GM21576 (cell line): Measurements from ENCODE around the gene CHRM4.

ENCODE experiments used
- ATAC-seq: cut with Tn5 transposase; IDR thresholded peaks from one replicate; pipeline ENCODE4 v1.9.1; 2021; ENCODE audit warnings: mild to moderate bottlenecking, moderate library complexity; ENCODE audit not compliant: unreplicated experiment

CHRM4 gene

DNA sequence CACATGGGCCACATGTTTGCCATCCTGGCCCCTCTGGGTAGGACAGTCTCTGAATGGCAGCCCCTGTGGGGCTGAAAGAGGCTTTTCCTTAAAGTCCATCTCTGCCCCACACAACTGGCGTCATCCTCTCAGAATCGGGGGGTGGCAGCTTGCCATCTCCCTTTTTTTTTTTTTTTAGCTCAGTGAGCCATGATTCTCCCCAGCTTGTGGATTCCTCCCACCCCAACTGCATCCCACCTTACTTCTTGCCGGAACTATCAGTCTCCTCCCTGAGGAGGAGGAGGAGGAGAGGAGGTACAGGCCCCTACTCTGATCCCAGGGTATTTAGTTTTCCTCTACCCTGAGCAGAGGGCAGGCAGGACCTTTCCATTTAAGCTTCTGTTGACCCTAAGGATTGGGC lies 40.9 kb downstream of the CHRM4 start:
- no peak for ATAC-seq

DNA sequence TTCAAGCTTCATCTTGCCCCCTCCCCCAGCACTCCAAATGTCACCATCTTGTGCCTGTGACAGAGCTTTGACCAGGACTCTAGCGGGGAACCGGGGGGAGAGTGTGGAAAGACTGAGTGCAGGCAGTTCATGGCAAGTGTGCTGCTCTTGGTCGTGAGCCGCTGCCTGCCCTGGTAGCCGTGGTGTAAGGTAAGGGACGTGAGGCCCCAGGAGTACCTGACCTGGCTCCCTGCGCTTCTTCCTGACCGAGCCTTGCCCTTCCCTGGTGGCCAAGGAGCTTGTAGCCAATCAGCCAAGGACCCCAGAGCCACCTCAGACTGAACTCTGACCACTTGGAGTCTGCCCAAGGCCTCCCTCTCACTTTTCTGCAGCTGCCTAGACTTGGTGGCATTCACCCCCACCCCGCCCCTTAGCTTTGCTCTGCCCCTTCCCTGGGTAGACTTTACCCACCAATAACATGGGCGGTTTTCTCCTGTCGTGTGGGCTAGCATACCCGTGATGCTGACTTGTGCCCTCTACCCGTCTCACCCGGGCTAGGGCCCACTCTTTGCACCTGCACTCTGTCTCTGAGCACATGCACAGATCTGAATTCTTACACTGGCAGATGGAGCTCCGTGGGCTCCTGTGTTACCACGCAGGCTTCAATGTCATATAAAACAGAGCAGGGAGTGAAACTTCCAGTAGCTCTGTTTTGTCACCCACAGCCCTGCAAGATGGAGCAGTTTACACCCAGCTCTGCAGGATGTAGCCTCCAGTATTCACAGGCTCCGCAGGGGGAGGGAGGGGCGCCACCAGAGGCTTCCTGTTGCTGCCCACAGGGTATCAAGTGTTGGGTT lies 42.8 kb downstream of the CHRM4 start:
- ATAC-seq = no peak

- ATAC-seq = no peak
These were observed 43.8 kb downstream of the CHRM4 start for GRCh38 chr11:46347637-46348311.

GRCh38 chr11:46346886-46347636 lies 44.5 kb downstream of the CHRM4 start, which contains the start of gene DGKZ:
Gene DGKZ (plus strand): TSS chr11:46347463. CDS start chr11:46347660, 197 bp downstream.
- peak; percentile 60 for ATAC-seq

DNA sequence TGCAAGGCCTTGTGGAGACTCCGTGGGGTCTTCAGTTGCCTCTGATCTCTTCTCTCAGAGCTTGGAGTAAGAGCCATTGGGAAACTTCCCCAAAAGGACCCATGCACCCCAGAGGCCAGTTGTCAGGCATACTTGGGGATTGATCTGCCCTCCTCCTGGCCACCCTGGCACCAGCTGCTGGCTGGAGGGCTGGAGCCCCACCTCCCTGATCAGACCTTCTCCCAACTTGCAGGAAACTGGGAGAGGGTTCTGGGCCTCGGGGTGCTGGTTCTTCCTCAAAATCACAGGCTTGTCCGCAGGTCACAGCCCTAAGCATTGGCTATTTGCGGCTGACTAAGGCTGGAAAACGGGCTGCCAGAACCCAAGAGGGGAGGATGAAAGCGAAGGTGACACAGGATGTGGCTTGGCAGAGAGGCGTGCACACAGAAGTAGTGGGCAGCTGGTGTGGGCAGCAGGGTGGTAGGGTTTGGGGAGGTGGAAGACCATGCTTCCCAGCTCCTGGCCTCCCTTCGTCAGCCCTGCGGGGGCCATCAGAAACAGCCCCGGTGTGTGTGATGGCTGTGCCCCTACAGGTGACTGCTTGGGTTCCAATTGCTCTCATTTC lies 45.6 kb downstream of the CHRM4 start:
- no peak for ATAC-seq

- ATAC-seq = no peak
These were observed 46.4 kb downstream of the CHRM4 start for GRCh38 chr11:46345131-46345597.

- ATAC-seq = no peak
These were observed 48.1 kb downstream of the CHRM4 start for GRCh38 chr11:46343520-46343919.

DNA sequence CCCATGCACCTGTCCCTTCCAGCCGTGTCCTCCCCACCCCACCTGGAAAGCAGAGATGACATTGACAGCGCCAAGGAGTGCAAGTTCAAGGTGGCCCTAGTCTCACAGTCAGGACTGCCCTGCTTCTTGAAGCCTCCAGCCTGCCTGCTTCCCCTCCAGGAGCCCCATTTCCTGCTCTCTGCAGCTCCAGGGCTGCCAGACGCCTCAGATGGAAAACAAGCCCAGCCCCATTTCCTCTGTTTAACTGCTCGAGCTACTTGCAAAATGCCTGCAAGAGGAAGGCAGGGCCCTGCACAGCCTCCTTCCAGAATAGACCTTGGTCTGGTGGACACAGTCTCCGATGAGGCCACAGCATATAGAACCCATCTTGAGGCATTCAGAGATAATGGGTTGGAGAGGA lies 49.3 kb downstream of the CHRM4 start:
- ATAC-seq = no peak

DNA sequence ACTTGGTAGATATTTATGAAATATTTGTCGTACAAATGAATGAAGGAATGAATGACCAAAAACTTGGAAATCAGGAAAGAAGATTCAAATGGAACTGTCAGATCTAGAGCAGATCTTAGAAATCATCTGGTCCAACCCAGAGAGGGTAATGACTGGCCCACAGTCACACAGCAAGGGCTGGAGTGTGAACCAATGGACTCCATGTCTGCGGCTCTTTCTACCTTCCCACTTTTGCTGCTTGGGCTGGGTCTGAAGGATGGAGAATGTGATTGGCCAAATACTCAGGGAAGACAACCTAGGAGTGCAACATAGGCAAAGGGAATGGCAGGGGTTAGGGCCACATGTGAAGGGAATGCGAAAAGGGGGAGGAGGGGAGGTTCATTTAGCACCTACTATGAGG lies 50.1 kb downstream of the CHRM4 start:
- ATAC-seq = no peak

DNA sequence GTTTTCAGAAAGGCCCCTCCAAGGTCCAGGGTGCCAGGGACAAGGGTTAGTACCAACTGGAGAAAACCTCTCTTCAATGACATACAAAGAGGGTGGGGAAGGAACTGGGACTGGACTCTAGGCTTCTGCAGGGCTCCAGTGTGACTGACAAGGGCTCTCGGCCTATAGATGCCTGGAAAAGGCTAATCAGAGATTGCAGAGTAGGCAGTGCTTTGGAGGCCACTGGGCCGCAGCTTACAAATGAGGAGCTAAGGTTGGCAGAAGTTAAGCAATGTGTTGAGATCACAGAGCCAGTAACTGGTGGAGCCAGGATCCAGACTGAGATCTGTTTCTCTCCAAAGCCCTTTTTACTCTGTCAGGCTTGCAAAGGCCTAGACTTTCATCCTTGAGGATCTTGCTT lies 51.8 kb downstream of the CHRM4 start:
- ATAC-seq = no peak

DNA sequence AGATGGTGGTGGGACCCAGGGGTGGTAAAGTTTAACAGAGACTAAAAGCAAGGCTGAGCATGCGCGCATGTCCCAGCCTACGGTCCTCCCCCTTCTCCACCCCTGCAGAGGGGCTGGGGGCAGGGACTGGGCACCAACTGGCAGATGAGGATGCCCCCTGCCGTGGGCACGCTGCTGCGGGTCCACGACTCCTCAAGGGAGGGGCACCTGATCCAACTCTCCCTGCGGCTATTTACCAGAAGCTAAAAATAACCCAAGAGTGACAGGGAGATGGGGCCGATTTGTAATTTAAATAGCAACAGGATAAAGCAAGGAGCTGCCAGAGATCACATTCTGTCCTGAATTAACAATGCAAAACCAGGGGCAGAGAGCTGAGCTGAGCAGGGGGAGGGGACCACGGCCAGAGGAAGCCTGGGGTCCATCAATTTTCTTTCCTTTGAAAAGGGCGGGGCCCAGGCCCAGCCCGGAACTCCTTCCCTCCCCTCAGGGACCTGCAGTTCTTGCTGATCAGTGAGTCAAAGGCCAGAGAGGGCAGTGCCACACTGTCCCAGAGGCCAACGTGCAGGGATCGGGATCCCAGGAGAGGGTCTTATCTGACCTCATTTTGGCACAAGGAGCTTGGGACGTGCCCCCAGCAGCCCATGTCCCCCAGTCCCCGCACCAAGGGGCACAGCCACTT lies 52.4 kb downstream of the CHRM4 start:
- ATAC-seq = no peak

- no peak for ATAC-seq
These were observed 53.0 kb downstream of the CHRM4 start for GRCh38 chr11:46338636-46338987.

DNA sequence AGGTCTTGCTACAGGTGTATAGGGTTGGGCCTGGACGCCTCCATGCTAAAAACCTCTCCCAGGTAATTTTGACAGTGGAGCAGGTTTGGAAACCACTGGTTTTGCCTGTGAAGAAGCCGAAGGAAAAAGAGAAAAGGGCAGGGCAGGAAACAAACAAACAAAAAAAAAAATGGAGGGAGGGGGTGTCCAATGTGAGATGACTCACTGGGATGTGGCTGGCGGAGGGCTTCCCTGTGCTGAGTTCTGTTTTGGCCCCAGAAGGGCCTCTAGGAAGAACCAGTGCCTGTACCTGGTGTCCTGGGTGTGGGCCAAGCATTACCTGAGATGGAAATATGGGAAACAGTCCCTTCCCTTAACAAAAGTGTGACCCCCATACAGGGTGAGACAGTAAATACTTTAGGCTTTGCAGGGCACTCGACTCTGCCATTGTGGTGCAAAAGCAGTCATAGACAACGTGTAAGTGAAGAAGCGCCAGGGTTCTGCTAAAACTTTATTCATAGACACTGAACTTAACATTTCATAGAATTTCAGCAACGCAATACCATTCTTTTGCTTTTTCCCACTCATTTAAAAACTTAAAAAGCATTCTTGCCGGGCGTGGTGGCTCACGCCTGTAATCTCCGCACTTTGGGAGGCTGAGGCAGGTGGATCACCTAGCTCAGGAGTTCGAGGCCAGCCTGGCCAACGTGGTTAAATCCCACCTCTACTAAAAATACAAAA lies 53.8 kb downstream of the CHRM4 start:
- no peak for ATAC-seq

GRCh38 chr11:46336563-46337180 lies 54.9 kb downstream of the CHRM4 start:
- ATAC-seq = no peak

DNA sequence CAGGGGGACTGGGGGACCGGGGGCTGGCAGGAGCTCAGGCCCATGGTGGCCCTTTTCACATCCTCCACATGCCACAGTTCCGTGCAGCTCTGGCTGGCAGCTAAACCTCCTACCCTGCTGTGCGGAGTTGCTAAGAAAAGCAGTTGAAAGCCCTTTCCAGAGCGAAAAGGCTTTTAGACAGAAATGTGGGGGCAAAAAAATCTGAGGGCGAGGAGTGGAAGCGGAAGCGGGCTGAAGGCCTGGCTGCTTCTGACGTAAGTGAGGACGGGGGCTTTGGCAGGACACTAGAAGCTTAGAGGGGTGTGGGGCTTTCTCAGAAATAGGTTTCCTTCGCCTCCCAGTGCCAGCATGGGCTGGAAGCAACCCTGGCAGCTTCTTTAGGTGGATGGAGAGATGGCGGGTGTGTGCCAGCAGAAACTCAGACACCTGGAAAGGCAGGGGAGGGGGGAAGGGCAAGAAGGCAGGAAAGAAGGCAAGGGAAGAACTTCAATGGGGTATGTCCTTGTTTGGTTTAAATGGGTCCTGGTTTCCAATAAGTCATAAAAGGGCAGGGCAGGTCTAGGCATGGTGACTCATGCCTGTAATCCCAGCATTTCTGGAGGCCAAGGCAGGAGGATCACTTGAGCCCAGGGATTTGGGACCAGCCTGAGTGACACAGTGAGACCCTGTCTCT lies 55.5 kb downstream of the CHRM4 start:
- no peak for ATAC-seq

GRCh38 chr11:46335271-46335670 lies 56.3 kb downstream of the CHRM4 start:
- ATAC-seq = no peak

- no peak for ATAC-seq
These were observed 57.4 kb downstream of the CHRM4 start for GRCh38 chr11:46334211-46334610.
